GM21528 (cell line): ENCODE results near the gene NLGN4X.

Experiments
- ATAC-seq: cut with Tn5 transposase; IDR thresholded peaks from one replicate; pipeline ENCODE4 v1.9.1; 2021; ENCODE audit warnings: mild to moderate bottlenecking, moderate library complexity; ENCODE audit not compliant: unreplicated experiment, low FRiP score

Gene NLGN4X

GRCh38 chrX:6159468-6159867 is 69.2 kb downstream of the NLGN4X start:
- no peak for ATAC-seq

DNA sequence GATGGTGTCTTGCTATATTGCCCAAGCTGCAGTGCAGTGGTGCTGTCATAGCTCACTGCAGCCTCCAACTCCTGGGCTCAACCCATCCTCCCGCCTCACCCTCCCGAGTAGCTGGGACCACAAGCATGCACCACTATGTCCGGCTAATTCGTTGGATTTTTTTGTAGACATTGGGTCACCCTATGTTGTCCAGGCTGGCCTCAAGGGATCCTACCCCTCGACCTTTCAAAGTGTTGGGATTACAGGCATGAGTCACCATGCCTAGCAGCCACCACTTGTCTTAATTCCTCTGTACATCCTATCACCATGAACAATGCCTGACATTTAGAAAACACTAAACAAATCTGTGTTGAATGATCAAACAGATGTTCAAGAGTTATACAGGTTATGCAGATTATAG is 76.7 kb downstream of the NLGN4X start:
- ATAC-seq, result no peak

- no peak for ATAC-seq
Measured at GRCh38 chrX:6149060-6149872, 79.4 kb downstream of the NLGN4X start.

DNA sequence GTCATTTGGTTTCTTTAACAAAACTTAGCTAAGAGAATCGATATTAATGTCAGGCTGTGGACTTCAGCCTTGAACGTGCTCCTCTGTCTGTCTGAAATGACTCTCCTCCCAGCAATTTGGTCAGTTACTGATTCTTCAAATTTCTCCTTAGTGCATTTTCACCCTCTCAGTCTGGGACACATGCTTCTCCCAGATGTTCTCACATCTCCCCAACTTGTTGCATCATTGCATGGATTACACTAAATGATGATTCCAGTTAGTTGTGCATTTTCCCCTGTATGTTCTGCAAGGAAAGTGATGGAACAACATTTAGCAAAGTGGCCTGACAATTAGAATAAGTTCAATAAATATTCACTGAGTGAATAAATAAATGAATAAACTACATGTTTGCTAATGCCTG is 94.4 kb downstream of the NLGN4X start:
- ATAC-seq, result no peak

GRCh38 chrX:6132970-6133369 is 95.7 kb downstream of the NLGN4X start:
- no peak for ATAC-seq

DNA sequence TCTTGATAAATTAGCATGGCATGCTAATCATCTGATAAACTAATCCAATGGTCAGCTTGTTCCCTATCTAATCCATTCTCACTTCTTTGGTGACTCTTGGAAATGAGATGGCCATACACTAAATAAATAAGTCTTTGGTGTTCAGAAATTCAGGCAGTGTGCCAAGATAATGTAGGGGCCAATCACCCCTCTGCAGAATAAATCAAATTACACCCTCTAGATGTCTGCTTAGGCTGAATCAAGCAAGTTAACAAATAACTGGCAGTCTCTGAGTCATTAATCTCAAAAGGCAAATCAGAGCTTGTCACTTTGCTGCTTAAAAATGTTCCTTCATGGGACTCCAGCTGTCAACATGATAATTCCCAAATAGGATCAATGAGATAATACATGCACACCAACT is 97.4 kb downstream of the NLGN4X start:
- no peak for ATAC-seq

GRCh38 chrX:6129195-6129594 is 99.5 kb downstream of the NLGN4X start:
- ATAC-seq, result no peak

GRCh38 chrX:6120329-6120728 is 108.3 kb downstream of the NLGN4X start:
- no peak for ATAC-seq

DNA sequence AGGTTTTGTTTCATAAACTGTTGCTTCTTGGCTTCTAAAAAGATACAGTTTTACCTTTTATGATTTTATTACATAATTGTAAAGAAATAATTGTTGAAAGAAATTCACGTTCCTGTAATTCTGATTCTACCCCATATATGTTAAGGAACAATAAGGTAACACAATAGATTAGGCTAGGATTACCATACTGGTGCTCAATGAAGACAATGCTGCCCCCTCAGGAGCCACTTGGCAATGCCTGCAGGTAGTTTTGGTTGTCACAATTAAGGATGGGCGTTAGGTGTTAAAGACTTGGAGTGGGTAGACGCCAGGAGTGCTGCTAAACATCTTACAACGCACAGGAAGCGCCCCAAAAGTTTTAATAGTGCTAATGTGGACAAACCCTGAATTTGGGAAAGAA is 133.2 kb downstream of the NLGN4X start:
- ATAC-seq, result no peak

DNA sequence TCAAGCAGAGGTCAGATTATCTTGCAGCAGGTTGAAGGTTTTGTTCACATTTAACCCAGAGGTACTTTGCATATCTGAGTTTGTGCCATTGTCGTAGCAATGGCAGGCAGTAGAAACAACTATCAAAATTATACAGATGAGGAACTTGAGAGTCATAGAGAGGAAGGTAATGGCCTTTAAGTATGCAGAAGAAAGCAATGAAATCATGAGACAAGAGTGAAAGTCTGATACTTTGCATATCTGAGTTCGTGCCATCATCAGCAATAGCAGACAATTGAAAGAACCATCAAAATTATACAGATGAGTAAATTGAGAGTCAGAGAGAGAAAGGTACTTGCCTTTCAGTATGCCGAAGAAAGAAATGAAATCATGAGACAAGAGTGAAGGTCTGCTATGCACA is 154.1 kb downstream of the NLGN4X start:
- no peak for ATAC-seq

GRCh38 chrX:6071731-6072130 is 156.9 kb downstream of the NLGN4X start:
- ATAC-seq, result no peak

- no peak for ATAC-seq
Measured at GRCh38 chrX:6067600-6067999, 161.1 kb downstream of the NLGN4X start.

DNA sequence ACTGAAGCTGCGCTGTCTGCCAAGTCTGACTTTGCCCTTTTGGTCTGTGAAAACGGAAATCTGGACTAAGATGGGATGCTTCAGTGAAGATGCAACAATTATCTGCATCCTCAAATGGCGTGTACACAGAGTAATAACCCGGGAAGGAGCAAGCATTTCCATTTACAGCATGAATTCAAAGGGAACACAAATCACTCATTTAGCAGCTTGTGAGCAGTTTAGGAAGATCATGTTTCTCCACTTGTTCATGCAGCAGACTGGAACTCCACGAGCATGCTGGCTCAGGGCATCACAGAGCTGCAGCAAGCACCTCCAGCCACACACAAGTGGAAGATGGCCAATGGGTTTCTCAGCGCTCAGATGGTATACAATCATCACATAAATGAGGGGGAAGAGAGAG is 175.5 kb downstream of the NLGN4X start:
- ATAC-seq, result no peak

DNA sequence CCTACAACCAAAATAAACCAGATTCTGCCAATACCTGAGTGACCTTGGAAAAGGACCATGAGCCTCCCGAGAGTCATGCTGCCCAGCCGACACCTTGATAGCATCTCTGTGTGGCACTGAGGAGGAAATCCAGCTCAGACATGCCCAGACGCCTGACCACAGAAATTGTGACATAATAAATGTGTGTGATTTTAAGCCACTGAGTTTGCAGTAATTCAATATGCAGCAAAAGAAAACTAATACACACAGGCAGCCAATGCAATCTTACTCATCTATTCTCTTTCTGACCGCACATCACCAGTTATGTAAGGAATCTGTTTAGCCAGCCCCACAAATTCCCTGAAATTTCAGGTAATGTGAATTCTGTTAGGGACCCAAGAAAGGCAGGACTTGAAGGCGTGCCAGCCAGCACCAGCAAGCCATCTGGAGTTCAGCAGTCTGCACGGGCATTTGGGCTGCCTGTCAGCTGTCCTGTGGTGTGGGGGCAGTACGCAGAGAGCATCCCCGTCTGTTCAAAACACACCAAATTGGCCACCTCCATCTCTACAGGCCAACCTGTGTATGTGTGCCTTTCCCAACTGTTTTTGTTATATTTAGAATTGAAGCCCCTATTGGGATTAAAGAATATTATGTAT is 176.4 kb downstream of the NLGN4X start:
- ATAC-seq, result no peak

- no peak for ATAC-seq
Measured at GRCh38 chrX:6049132-6049531, 179.5 kb downstream of the NLGN4X start.

- no peak for ATAC-seq
Measured at GRCh38 chrX:6041630-6042029, 187.0 kb downstream of the NLGN4X start.

GRCh38 chrX:6029014-6029413 is 199.7 kb downstream of the NLGN4X start:
- no peak for ATAC-seq

DNA sequence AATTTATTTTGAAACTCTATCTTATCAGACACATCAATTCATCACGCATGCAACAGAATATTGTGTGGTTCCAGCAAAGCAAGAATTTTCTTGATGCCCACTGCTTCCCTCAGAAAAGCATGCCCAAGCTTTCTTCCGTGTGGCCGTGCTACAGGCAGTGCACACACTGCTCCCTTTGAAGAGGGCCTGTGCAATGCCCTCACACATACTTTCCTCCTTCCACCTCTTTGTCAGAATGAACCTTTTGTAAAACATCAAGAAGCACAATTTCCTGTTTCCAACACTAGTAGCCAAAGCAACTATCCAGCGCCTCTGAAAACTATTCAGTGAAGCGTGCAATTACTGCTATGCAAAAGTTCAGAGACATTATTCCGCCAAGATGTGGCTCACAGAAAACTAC is 201.7 kb downstream of the NLGN4X start:
- no peak for ATAC-seq

- ATAC-seq, result no peak
Measured at GRCh38 chrX:6026429-6026828, 202.2 kb downstream of the NLGN4X start.

DNA sequence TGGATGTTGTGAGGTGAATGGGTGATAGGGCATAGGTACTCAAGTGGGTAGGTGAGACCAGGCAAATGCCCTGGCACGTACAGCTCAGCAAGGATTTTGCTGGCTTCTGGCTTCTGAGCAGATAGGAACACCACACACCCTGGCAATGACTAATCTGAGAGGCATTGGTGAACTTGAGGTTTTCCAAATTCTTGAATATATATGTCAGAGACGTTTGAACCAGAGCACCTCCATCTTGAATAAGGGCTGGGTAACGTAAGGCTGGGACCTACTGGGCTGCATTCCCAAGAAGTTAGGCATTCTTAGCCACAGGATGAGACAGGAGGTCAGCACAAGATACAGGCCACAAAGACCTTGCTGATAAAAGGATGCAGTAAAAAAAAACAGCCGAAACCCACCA is 204.5 kb downstream of the NLGN4X start:
- ATAC-seq, result no peak

- no peak for ATAC-seq
Measured at GRCh38 chrX:6021316-6022091, 207.2 kb downstream of the NLGN4X start.
